Placental pericyte (primary cell): ENCODE results near the gene HIRA. TPM values are rescaled to one million over a fixed set of nuclear protein-coding genes. Genes with fewer than 3 reads are reported as not detected.

Experiments used
- small RNA-seq: library from RNA; depleted of rRNA; stranded (forward); fragments of <200 nt; gene quantifications from one replicate; pipeline ENCODE3, GENCODE V24; 2012; ENCODE audit warnings: low replicate concordance
- total RNA-seq: library from RNA; depleted of rRNA; stranded (reverse); fragments of >200 nt; gene quantifications from 2 replicates; pipeline ENCODE4 v1.2.3, GENCODE V29; 2012

The HIRA gene, protein sequence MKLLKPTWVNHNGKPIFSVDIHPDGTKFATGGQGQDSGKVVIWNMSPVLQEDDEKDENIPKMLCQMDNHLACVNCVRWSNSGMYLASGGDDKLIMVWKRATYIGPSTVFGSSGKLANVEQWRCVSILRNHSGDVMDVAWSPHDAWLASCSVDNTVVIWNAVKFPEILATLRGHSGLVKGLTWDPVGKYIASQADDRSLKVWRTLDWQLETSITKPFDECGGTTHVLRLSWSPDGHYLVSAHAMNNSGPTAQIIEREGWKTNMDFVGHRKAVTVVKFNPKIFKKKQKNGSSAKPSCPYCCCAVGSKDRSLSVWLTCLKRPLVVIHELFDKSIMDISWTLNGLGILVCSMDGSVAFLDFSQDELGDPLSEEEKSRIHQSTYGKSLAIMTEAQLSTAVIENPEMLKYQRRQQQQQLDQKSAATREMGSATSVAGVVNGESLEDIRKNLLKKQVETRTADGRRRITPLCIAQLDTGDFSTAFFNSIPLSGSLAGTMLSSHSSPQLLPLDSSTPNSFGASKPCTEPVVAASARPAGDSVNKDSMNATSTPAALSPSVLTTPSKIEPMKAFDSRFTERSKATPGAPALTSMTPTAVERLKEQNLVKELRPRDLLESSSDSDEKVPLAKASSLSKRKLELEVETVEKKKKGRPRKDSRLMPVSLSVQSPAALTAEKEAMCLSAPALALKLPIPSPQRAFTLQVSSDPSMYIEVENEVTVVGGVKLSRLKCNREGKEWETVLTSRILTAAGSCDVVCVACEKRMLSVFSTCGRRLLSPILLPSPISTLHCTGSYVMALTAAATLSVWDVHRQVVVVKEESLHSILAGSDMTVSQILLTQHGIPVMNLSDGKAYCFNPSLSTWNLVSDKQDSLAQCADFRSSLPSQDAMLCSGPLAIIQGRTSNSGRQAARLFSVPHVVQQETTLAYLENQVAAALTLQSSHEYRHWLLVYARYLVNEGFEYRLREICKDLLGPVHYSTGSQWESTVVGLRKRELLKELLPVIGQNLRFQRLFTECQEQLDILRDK
- total RNA-seq = 20.8 and 28.2 TPM in 2 replicates

DNA sequence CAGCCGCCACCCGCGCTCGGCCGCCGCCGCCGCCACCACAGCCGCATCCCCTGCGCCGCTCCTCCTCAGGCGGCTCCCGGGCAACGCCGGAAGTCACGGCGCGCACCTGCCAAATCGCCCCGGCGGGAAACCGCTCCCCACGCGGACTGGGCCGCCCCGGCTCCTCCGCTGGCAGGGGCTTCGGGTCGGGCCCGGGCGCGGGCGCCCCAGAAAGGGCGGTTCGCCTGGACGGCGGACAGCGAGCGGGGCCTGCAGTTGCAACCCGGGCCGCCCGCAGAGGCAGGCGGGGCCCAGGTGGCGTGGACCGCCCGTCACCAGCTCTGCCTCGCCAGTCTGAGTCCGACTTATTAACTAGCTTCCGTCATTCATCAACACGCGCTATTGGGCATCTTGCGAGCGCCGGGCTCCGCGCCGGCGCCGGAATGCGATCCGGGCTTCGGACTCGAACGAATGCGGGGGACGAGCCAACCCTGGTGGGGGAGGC, at the start of gene HIRA:
TSS of gene HIRA (minus strand) at position 85 of the 484 bp plus-strand sequence. CDS start 257 bp downstream, outside the sequence.

DNA sequence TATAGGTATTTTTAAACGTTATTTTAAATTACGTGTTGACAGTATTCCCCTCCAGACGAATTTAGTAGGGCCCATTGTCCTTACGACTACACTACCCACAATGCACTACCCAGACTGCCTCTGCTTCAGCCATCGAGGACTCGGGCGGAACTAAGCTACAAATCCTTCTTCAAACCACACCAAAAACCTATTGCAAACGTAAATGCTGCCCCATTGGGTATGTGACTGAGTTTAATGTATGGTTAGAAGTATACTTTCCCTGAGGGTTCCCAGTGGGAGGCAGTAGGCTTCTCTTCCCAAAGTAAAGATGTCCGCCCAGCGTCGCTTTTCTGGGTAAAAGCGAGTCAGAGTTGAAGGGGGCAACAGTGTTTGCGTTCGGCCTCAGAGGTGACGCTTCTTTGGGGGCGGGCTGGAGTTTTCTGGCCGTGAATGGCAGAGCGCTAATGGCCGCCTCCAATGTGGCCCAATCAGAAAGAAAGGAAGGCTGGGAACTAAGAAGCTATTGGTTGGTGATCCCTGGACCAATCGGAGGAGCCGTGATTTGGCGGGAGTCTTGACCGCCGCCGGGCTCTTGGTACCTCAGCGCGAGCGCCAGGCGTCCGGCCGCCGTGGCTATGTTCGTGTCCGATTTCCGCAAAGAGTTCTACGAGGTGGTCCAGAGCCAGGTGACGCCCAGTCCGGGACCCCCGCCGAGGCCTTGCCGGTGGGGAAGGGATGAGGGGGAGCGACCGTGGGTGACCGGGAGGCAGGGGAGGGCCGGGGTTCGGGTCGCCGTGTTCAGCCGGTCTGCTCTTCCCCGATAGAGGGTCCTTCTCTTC, 48.0 kb upstream of the HIRA start, which contains the start of gene CDC45:
TSS of gene CDC45 (plus strand) at position 566 of the 818 bp plus-strand sequence. CDS start at position 615, 49 bp downstream.

GRCh38 chr22:19478901-19479354, 47.4 kb upstream of the HIRA start, which contains the start of gene UFD1:
UFD1 (minus strand) TSS chr22:19479193; CDS start chr22:19479085, 108 bp downstream.

GRCh38 chr22:19447330-19448075, 16.0 kb upstream of the HIRA start, which contains the start of gene C22orf39:
C22orf39 (minus strand) TSS chr22:19447711; CDS start chr22:19447688, 23 bp downstream.

GRCh38 chr22:19432133-19432851, 759 bp upstream of the HIRA start, which contains the start of gene MRPL40:
MRPL40 (plus strand) TSS chr22:19432545; CDS start chr22:19432555, 10 bp downstream.

GRCh38 chr22:19291580-19292457, 139.7 kb downstream of the HIRA start, which contains the start of gene CLTCL1:
CLTCL1 (minus strand) TSS chr22:19291719; CDS start chr22:19291641, 78 bp downstream.

Small RNA genes lying within 50 kb of the gene (small RNA-seq; reads per million reads assigned to genes)
- not detected for gene RN7SL168P

Other genes with a start within 250 kb of the HIRA start
- 12.7 and 15.3 TPM in 2 replicates for gene CLTCL1, start 140.0 kb downstream of the HIRA start, total RNA-seq
- gene MRPL40, start 812 bp upstream of the HIRA start, total RNA-seq = 29.8 and 30.6 TPM in 2 replicates
- gene C22orf39, start 16.0 kb upstream of the HIRA start, total RNA-seq = 12.7 and 13.3 TPM in 2 replicates
- gene UFD1, start 47.5 kb upstream of the HIRA start, total RNA-seq = 82.5 and 90.3 TPM in 2 replicates
- 1.8 and 30.8 TPM in 2 replicates for gene CDC45, start 48.2 kb upstream of the HIRA start, total RNA-seq
- gene CLDN5, start 92.7 kb upstream of the HIRA start, total RNA-seq = 0.22 and 0.29 TPM in 2 replicates